ENCODE results near the gene VEZF1.

Gene VEZF1

DNA sequence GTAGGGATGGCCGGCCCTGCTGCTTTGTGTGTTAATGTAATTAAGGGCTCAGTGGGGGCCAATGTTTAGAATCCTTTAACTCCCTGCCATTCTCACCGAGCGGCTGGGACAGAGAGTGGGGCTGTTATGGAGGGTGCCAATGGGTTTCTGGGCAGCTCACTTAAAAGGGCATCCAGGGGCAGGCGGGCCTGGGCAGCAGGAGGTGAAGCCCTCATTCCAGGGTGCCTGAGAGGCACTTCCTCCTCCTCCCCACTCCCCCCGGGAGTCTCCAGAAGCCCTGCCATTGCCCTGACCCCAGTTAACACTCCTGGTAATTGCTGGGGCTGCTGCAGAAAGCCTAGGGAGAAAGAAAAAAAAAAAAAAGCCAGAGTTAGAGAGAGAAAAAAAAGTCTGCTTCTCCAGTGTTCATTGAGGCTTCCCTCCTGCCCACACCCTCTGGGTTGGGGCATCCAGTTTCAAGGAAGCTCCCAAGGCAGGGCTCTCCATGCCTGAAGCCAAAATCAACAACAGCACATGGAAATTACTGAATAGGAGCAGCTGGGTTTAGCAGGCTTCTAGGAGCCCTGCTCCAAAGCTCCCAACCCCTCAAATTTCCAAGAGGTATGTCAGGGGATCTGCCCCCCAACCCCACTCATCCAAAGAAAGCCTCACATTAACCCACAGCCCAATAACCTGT is 60.9 kb downstream of the VEZF1 start:
- DNase-seq (ENCODE audit: low spot score), result no peak

- DNase-seq (ENCODE audit: low spot score), result no peak
Measured at GRCh38 chr17:57926723-57927047, 61.4 kb downstream of the VEZF1 start.

DNA sequence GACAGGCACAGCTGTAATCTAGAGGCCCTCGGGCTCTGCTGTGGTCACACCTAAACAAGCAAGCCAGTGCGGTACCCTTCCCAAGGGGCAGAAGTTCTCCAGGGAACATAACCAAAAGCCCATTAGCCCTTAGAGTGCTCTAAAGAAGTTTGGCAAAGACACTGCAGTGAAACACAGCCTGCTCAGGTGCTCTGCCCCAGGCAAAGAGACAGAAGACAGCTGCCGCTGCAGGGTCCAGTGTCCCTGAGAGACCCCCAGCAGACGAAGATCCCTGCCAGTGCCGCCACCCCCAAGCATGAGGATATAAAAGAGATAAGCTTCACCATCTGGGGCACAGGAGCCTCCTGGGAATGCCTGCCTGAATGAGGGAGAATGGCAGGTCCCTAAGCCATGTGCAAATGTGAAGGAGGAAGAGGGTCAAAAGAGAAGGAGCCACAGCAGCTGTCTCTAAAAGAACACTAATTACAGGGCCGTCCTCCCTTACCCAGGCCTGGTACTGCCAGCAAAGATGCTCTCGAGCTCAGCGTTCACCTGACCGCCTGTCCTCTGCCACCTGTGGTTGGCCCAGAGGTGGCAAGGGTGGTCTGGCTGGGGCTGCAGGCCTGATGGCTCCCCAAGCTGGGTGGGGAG is 62.6 kb downstream of the VEZF1 start:
- DNase-seq (ENCODE audit: low spot score), result no peak

DNA sequence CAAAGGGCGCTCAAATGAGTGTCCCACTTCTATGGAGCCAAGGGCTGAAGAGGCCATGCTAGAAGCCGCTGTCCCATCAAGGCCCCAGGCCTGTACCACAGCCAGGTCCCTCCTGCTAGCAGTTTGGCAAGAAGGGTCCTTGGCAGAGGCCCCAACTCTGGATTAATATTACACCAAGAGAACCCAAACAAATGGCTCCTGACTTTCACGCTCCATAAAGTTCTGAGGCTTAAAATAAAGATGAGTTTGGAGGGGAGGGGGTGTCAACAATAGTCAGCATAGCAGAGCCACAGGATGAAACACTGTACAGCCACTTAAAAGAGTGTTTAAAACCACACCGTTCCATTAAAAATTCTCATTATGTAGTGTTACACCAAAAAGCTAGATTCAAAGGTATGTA is 63.4 kb downstream of the VEZF1 start:
- DNase-seq (ENCODE audit: low spot score), result no peak
